OCI-LY3 (cell line): ENCODE data around the gene PLEKHA6.

Experiments used
- H2AFZ ChIP-seq: fragments of 200-600, 300-600 bp; shearing (Covaris generic); 2 replicates; pipeline ENCODE4 v1.6.0; 2014; ENCODE audit warnings: antibody characterized with exemption, low read depth, low read length
- H3K27ac ChIP-seq: fragments of 200-600, 300-600 bp; sonication (generic); 2 replicates; pipeline ENCODE4 v1.5.1; 2014; ENCODE audit warnings: mild to moderate bottlenecking, low read length, moderate library complexity, mixed read lengths
- H3K27me3 ChIP-seq: fragments of 200-600, 300-600 bp; sonication (generic); 2 replicates; pipeline ENCODE4 v1.6.1; 2014; ENCODE audit warnings: low read depth, low read length, mixed read lengths
- H3K36me3 ChIP-seq: fragments of 200-600, 300-600 bp; sonication (generic); replicated peaks from 2 replicates; pipeline ENCODE3; 2014; ENCODE audit warnings: low read depth, low read length, mixed read lengths
- H3K4me1 ChIP-seq: fragments of 300-600, 200-600 bp; sonication (generic); 2 replicates; pipeline ENCODE4 v1.6.1; 2014; ENCODE audit warnings: low read length, mixed read lengths
- H3K4me2 ChIP-seq: fragments of 200-600, 300-600 bp; sonication (generic); 2 replicates; pipeline ENCODE4 v1.6.1; 2014; ENCODE audit warnings: low read length, mixed read lengths
- H3K4me3 ChIP-seq: fragments of 300-600, 200-600 bp; sonication (generic); 2 replicates; pipeline ENCODE4 v1.5.1; 2014; ENCODE audit warnings: antibody characterized with exemption, mild to moderate bottlenecking, low read length, moderate library complexity
- H3K79me2 ChIP-seq: fragments of 300-600, 200-600 bp; shearing (Covaris generic); 2 replicates; pipeline ENCODE4 v1.6.1; 2014; ENCODE audit warnings: mild to moderate bottlenecking, low read length, mixed read lengths
- H3K9ac ChIP-seq: fragments of 300-600, 200-600 bp; shearing (Covaris generic); 2 replicates; pipeline ENCODE4 v1.6.0; 2014; ENCODE audit warnings: mild to moderate bottlenecking, low read length, moderate library complexity
- H3K9me3 ChIP-seq: fragments of 200-600, 300-600 bp; shearing (Covaris generic); 2 replicates; pipeline ENCODE4 v1.6.1; 2014; ENCODE audit warnings: low read length, mixed read lengths; ENCODE audit not compliant: insufficient read depth
- H4K20me1 ChIP-seq: fragments of 200-600, 300-600 bp; sonication (generic); 2 replicates; pipeline ENCODE4 v1.6.1; 2016; ENCODE audit warnings: low read length, mixed read lengths; ENCODE audit not compliant: insufficient read depth
- CTCF ChIP-seq: fragments of 200-600, 300-600 bp; sonication (generic); IDR thresholded peaks from 2 replicates; pipeline ENCODE4 v1.5.1; 2014; ENCODE audit warnings: antibody characterized with exemption, low read length, low read depth
- EZH2phosphoT487 ChIP-seq: fragments of 200-600 bp; shearing (Covaris generic); IDR thresholded peaks from 2 replicates; pipeline ENCODE4 v1.6.1; 2018; ENCODE audit warnings: antibody characterized with exemption, mixed run types, low read depth

Gene PLEKHA6

GRCh38 chr1:204284929-204285328 is 74.8 kb downstream of the PLEKHA6 start:
- peaks cover 59% of the 10 kb centered on the region for H3K27me3 ChIP-seq
- no peak overlapping the region for H2AFZ ChIP-seq
- no peak overlapping the region for H3K4me3 ChIP-seq
- H4K20me1 ChIP-seq = no peaks in the 10 kb centered on the region
- H3K4me2 ChIP-seq = no peak overlapping the region
- no peaks in the 10 kb centered on the region for H3K9me3 ChIP-seq
- peaks cover 12% of the 10 kb centered on the region for H3K4me1 ChIP-seq
- no peak overlapping the region for H3K9ac ChIP-seq
- H3K36me3 ChIP-seq = no peaks in the 10 kb centered on the region
- no peak overlapping the region for H3K27ac ChIP-seq
- H3K79me2 ChIP-seq = no peaks in the 10 kb centered on the region
- TF ChIP-seq CTCF (no peak), EZH2phosphoT487 (no peak)

- peaks cover 12% of the 10 kb centered on the region for H3K4me1 ChIP-seq
- H3K27me3 ChIP-seq = peaks cover 59% of the 10 kb centered on the region
- no peaks in the 10 kb centered on the region for H4K20me1 ChIP-seq
- TF ChIP-seq CTCF = no peak
- no peak for TF ChIP-seq EZH2phosphoT487
- no peaks in the 10 kb centered on the region for H3K9me3 ChIP-seq
- H3K4me3 ChIP-seq = no peak overlapping the region
- no peak overlapping the region for H3K27ac ChIP-seq
- no peaks in the 10 kb centered on the region for H3K36me3 ChIP-seq
- H3K4me2 ChIP-seq = no peak overlapping the region
- H3K9ac ChIP-seq = no peak overlapping the region
- no peak overlapping the region for H2AFZ ChIP-seq
- no peaks in the 10 kb centered on the region for H3K79me2 ChIP-seq
Observed at GRCh38 chr1:204283711-204284651, 75.7 kb downstream of the PLEKHA6 start.

GRCh38 chr1:204282761-204283221 is 76.9 kb downstream of the PLEKHA6 start:
- H2AFZ ChIP-seq = no peak overlapping the region
- H3K4me2 ChIP-seq = no peak overlapping the region
- H3K4me3 ChIP-seq = no peak overlapping the region
- H3K79me2 ChIP-seq = no peaks in the 10 kb centered on the region
- H3K36me3 ChIP-seq = no peaks in the 10 kb centered on the region
- no peaks in the 10 kb centered on the region for H3K9me3 ChIP-seq
- peaks cover 12% of the 10 kb centered on the region for H3K4me1 ChIP-seq
- H3K27me3 ChIP-seq = peaks cover 67% of the 10 kb centered on the region
- TF ChIP-seq EZH2phosphoT487 (no peak), CTCF (no peak)
- no peaks in the 10 kb centered on the region for H4K20me1 ChIP-seq
- no peak overlapping the region for H3K9ac ChIP-seq
- no peak overlapping the region for H3K27ac ChIP-seq

- H3K36me3 ChIP-seq = no peaks in the 10 kb centered on the region
- no peaks in the 10 kb centered on the region for H3K79me2 ChIP-seq
- no peaks in the 10 kb centered on the region for H3K9me3 ChIP-seq
- H2AFZ ChIP-seq = no peak overlapping the region
- H3K27ac ChIP-seq = no peak overlapping the region
- H3K9ac ChIP-seq = no peak overlapping the region
- peaks cover 82% of the 10 kb centered on the region for H3K27me3 ChIP-seq
- H3K4me3 ChIP-seq = no peak overlapping the region
- no peaks in the 10 kb centered on the region for H4K20me1 ChIP-seq
- no peak for TF ChIP-seq CTCF
- no peak for TF ChIP-seq EZH2phosphoT487
- H3K4me2 ChIP-seq = no peak overlapping the region
- H3K4me1 ChIP-seq = no peaks in the 10 kb centered on the region
Observed at GRCh38 chr1:204280099-204280961, 79.4 kb downstream of the PLEKHA6 start.
